HG03097 (cell line): ENCODE measurements around the gene ALDH3B1.

Experiments used
- ATAC-seq: cut with Tn5 transposase; IDR thresholded peaks from one replicate; pipeline ENCODE4 v1.9.1; 2021; ENCODE audit not compliant: unreplicated experiment, low FRiP score

The ALDH3B1 gene

DNA sequence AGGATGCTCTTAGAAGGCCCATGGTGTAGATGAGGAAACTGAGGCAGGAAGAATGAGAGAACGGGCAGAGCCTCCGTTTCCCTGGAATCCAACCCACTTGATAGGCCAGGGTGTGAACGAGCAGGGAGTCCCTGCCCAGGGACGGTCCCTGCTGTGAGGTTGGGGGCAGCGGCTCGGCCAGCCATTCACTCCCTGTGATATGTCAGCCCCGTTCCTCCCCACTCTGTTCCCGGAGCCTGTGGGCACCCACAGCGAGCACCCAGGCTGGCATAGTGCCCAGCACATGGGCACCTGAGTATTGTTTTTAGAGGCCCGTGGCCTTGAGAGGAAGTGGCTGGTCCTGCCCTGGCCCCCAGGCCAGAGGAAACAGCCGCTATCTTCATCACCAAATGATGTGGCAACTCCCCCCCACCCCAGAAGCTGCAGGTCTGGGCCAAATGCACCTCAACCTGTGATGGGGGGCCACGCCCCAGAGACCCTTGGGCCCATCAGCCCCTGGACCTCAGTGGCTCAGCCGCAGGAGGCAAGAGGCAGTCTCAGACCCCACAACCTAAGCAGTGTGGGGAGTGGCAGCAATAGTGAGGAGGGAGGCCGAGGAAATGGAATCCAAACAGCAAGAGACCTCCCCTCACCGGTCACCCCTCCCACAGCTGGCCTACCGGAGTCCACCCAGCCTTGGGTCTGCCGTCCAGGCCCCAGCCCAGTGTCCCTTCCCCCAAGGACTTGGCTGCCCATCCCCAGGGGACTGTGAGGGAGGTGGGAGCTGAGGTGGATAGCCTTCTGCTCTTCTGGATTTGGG, 2.1 kb downstream of the ALDH3B1 start:
- no peak for ATAC-seq

DNA sequence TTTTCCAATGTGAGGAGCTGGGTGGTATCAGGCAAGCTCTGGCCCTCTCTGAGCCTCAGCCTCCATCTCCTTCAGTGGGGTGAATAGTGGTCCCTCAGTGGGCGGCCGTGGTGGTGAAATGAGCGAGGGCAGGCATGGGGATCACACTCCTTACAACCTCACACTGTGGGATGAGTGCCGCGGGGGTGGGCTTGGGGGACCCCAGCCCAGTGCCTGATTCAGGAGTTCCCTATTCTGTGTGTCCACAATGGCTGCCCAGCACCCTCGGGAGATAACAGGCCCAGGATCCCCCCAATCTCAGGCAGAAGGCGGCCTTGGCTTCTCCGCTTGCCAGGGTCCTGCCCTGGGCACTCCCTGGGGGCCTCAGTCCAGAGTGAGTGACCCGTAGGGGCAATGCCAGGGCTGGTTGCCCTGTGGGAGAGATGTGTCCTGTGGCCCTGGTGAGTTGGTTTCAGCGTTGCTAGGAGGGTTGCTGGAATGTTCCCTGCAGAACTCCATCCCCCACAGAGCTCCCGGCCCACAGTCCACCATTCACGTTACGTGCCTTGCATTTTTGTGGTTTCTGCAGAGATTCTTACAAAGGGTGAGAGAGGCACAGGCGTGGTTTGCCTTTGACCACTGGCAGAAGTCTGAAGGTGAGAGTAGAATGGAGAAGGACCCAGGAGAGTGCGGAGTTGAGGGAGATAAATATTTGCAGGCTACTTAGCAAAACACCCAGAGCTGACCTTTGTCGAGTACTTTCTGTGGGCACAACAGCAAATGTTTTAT, 2.9 kb downstream of the ALDH3B1 start:
- no peak for ATAC-seq

DNA sequence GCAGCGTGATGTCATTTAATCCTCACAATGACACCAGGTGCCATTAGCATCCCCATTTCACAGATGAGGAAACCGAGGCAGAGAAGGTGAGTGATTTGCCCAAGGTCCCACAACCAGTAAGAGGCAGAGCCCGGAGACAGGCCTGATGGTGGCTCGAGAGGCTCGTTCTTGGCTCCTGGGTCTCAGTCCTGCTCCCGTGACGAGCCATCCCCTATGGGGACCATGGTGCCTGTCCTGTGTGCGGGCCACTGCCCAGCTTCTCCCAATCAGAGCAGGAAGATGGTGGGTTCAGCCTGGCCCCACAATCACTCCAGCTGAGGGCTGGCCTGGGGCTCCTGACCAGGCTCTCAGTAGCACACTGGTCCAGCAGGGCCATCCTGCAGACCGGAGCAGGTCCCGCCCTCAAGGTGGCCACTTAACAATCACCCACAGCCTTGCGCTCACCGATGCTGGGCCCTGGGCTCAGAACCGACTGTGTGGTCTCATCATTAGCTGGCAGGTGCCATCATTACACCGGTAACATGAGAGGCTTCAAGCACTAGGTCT, 3.6 kb downstream of the ALDH3B1 start:
- no peak for ATAC-seq

DNA sequence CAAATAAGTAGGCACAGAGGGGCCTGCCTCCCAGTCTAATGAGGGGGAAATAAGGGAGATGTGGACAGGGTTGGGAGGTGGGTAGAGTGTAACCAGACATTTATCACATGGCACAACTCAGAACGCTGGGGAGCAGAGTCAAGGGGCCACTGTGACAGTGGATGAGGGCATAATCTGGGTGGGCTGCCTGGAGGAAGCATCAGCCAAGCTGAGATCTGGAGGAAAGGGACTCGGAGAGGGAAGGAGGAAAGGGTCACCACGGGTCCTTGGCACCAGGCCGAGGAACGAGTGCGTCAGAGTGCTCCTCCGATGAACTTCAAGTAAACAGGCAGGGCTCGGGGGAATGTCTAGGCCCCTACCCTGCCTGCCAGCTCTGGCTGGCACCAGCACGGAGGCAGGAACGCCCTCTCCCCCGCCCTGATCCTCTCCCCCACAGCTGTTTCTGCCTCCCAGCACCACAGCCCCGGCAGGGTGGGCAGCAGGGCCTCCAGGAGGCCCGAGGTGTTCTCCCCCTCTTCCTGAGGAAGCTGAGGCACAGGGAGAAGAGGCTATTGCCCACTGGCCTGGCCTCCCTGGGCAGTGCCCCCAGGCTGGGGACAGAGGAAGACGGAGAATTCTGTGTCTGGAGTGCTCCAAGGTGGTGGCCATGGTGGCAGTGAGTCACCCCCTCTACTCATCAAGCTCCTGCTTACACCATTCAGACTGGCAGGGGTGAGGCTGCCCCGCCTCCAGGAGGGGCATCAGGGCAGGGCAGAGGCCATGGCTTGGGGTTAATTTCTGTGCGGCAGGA, 4.2 kb downstream of the ALDH3B1 start:
- no peak for ATAC-seq

DNA sequence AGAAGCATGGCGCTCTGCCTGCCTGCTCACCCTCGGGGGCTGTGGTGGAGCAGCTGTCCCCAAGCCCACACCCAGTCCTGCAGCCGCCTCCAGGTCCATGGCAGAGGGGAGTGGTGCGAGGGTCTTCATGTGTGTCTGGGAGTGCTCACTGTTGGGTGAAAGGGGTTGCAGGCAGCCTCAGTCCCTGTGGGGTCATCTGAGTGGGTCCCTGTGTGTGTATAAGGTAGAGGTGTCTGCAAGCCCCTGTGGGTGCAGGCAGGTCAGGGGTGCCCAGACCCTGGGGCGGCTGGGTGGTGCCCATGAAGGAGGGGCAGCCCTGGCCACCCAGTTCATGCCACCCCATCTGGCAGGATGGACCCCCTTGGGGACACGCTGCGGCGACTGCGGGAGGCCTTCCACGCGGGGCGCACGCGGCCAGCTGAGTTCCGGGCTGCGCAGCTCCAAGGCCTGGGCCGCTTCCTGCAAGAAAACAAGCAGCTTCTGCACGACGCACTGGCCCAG, 4.9 kb downstream of the ALDH3B1 start:
- no peak for ATAC-seq

DNA sequence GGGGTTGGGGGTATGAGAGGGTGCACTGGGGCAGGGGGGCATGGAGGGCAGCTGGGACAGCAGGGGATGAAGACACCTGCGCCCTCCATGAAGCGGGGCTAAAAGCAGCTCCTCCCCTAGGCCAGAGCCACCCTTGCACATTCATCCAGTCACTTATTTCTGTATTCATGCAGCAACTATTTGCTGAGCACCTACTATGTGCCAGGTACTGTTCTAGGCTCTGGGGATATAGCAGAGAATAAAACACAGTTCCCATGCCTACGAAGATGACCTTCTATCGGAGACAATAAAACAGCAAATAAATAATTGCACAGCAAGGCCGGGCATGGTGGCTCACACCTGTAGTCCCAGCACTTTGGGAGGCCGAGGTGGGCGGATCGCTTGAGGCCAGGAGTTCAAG, 5.3 kb downstream of the ALDH3B1 start:
- no peak for ATAC-seq

DNA sequence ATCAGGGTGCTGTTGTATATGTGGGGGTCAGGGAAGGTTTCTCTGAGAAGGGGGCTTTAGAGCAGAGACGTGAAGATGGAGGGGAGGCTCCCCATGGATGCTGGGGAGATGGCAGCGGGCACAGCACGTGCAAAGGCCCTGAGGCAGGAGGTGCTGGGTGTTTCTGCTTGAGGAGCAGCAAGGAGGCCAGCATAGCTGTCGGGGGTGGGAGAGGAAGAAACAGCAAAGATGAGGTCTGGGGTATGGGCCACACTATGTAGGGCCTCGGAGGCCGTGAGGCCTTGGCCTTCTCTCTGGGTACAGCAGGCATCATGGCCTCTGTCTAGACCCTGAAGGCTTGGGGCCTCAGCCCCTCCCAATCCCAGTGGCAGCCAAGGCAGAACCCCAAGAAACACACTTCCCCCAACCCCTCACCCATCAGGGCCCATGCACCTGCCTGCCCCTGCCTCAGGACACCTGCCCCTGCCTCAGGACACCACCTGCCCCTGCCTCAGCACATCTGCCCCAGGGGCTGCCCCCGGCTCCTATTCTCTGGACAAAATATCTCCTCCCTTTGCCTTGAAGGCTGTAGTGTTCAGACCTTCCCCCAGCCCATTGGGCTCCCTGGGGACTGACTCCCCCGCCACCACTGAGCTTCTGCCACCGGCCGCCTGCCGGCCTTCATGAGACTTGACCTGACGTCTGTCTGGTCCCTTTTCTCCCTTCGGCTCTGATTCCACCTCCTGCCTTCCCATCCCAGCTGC, 6.2 kb downstream of the ALDH3B1 start:
- no peak for ATAC-seq

DNA sequence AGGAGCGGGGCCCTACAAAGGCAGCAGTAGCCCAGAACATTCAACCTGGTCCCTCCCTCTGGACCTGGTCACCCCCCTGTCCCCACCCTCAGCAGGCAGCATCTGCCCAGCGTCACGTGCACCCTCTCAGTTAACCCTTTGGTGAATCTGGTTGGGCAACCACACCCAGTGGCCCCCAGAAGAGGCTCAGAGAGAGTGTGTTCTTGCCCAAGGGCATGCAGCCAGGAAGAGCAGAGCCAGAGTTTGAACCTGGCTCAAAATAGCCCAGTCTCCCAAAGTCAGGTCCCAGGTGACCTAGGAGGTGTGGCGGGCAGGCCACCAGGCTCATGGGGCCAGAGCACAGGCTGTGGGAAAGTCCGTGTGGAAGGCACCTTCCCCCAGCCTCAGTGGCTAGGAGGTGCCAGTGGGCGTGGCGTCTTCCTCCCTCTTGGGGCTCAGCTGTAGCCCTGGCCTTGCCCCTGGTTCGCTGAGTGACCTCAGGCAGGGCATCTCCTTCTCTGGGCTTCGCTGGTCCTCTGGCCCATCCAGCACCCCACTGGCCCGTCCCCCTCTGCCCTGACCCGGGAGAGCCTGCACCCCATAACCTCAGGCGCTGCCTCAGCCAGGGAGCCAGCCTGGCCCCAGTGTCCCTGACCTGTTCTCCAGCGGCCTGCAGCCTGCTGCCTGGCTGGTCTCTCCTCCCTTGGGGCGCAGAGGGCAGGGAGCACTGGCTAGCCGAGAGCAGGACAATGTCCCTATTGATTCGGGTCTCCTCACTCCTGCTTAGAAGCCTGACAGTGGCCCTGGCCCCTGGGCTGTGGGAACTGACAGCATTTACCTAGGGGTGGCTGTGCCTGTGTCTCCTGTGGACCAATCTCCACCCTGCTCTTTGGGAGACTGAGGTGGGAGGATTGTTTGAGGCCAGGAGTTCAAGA, 7.0 kb downstream of the ALDH3B1 start:
- ATAC-seq: no peak

DNA sequence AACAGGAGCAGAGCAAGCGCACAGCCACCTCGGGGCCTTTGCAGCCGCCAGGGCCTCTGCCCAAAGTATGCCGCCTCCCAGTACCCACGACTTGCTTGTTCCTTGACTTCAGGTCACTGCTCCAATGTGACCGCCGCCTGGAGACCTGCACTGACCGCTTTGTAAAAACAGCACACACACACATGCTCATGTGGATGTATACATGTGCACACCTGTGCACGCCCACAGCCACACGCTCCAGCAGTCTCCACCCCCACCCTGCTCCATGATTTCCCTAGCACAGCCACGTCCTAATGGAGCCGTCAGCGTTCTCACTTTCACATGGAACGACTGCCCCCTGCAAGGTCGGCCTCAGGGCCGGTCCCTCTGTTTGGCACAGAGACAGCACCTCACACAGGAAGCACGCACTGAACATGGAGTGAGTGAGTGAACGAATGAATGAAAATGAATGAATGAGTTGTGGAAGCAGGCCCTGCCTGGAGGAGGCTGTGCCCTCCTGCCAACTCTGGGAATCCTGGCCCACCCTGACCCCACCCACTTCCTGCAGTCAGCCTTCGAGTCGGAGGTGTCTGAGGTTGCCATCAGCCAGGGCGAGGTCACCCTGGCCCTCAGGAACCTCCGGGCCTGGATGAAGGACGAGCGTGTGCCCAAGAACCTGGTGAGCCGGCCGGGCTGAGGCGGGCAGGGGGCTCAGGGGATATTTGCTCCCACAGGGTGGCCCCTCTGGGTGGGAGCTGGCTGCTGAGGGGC, 8.0 kb downstream of the ALDH3B1 start:
- no peak for ATAC-seq

DNA sequence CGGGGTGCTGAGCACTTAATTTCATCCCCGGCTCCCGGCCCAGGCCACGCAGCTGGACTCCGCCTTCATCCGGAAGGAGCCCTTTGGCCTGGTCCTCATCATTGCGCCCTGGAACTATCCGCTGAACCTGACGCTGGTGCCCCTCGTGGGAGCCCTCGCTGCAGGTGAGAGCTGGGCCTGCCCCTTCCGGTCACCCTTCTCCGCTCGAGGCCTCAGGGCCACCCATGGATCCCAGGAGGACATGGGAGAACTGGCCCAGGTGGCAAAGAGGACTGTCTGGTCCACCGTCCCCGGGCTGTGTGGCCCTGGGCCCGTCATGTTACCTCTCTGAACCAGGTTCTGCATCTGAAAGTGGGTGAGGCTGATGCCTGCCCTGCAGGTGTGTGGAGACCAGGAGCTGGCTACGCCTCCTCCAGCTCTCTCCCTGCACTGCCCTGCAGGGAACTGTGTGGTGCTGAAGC, 8.6 kb downstream of the ALDH3B1 start:
- no peak for ATAC-seq

DNA sequence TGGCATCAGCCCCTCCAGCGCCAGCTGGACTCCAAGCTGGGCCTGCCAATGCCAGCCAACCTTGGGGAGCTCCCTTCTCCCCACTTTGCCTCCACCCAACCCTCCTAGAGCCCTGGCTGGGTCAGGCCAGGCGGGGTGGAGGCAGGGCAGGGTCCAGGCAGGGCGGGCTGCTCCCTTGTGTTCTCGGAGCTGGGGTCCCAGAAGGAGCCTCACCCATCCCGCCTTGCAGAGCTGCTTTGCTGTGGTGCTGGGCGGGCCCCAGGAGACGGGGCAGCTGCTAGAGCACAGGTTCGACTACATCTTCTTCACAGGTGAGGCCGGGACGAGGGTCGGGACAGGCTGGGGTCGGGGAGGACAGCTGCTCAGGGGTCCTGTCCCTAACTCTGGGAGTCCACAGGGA, 9.4 kb downstream of the ALDH3B1 start:
- no peak for ATAC-seq

DNA sequence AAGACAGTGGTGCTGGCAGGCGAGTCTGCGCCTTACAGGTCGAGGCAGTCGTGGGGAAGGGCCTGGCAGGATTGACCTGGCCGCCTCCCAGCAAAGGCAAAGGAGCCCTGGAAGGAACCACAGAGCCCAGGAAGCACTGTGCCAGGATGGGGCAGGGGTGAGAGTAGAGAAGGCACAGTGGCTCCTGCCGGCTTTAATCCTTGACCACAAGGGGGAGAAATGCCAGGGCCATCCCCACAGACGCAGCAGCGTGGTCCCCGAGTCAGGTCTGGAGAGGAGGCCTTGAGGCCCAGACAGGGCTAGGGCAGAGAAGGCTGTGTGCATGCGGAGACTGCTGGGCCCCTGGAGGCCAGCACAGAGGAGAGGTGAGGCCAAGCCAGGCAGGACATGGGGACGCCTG, 10.4 kb downstream of the ALDH3B1 start:
- no peak for ATAC-seq

DNA sequence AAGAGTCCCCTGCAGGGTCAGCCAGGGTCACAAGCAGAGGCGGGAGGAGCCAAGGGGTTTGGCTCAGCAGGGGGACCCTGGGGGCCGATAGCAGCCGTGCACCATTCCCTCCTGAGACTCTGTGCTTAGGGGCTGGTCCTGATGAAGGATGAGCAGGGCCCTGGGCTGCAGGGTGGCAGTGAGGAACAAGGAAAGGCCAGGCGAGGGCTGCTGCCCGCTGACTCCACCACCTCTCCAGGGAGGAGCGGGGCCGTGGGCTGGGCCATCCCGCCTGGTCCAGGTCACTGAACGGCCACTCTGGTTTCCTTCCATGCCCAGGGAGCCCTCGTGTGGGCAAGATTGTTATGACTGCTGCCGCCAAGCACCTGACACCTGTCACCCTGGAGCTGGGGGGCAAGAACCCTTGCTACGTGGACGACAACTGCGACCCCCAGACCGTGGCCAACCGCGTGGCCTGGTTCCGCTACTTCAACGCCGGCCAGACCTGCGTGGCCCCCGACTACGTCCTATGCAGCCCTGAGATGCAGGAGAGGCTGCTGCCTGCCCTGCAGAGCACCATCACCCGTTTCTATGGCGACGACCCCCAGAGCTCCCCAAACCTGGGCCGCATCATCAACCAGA, 11.2 kb downstream of the ALDH3B1 start:
- no peak for ATAC-seq

DNA sequence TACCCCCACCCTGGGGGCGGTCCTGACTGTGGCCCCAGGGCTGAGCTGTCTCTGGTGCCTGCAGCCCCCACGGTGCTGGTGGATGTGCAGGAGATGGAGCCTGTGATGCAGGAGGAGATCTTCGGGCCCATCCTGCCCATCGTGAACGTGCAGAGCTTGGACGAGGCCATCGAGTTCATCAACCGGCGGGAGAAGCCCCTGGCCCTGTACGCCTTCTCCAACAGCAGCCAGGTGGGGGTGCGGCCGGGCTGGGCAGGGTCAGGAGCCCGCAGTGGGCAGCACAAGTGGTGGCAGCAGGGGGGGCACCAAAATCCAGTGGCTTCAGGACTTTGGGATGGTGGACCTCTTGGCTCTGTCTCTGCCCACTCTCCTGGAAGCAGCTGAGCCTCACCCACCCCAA, 12.4 kb downstream of the ALDH3B1 start:
- ATAC-seq: no peak

DNA sequence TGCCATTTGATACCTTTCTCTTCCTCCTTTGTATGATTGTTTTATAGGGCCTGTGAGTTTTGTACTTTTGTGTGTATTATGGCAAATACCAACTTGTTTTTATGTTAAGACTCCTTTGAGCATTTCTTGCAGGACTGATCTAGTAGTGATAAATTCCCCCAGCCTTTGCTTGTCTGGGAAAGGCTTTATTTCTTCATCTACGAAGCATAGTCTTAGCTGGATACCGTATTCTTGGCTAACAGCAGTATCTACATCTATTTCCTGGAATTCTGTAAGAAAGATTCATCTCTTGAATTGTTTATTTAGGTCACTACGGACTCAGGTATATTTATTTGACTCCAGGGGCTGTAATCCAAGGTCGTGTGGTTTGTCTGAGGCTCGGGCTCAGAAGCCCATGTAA, 14.4 kb downstream of the ALDH3B1 start:
- no peak for ATAC-seq

DNA sequence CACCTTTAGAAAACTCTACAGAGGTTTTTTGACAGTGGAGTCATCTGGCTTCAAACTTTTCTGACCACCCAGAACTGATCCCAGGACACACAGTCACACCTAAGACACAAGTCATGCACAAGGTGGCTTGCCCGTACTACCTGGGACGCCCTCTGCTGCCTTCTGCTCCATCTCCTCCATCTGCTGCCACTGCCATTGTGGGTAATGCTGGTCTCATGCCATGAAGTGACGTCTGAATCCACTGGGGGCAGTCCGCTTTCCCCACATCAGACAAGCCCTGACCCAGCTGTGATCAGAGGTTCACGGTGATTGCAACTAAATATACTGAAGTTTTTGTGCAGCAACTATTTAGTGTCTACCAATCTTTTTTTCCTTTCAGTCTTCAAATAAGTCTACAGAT, 14.9 kb downstream of the ALDH3B1 start:
- no peak for ATAC-seq

DNA sequence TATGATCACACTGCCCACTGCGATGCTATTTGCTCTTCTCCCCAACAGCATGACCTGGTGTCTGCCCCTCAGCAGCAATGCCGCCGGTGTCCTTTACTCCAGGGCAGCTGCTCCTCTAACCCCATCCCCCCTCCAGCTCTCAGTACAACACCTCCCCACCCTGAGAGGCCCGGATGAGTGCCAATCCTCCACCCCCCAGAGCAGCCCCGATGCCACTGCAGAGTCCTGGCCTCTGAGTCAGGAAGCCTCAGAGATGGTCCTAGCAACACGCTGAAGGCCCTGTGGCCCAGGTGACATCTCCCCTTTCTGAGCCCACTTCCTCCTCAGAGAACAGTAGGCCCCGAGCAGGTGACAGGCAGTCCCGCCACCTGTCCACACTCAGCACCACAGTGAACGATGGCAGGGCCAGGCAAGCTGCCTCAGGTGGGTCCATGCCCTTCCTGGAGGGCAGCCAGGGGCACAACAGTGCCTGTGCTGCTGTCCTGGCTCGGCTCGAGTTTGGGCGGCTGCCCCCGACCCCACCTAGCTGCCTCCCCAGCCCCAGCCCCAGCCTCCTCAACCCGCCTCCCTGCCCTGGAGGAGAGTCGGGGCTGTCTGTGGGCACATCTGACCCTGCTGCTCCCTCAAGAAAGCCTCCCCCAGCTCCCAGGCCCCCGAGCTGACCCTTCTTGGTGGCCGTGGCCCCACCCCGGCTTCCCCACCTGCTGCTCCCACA, 16.4 kb downstream of the ALDH3B1 start:
- ATAC-seq: no peak
